ENCODE results near the gene BCS1L. TPM values are rescaled to one million over a fixed set of nuclear protein-coding genes. Genes with fewer than 3 reads are reported as not detected.
A peak's percentile ranks its signal among the peaks of the same experiment; 100 is the strongest.

The BCS1L gene
- total and polyA plus RNA-seq, 2 of the 13 experiments (the other 11 are each of a cell fraction or from before 2014, with no cell fraction given), result 48.9 to 76.0 TPM

- 0 out of 2 replicates have a peak, but pooled peaks have one; percentile 22 for TF ChIP-seq ARID4A (CRISPR knock-in tag; IDR thresholded peaks at IDR 0.05; ENCODE audit: borderline replicate concordance)
- TF ChIP-seq ZNF264 (CRISPR knock-in tag; IDR thresholded peaks at IDR 0.05), result no peak
- no peak for TF ChIP-seq ZNF878 (CRISPR knock-in tag; IDR thresholded peaks at IDR 0.05)
- 0 out of 2 replicates have a peak, but pooled peaks have one; percentile 38 for TF ChIP-seq HNRNPL (IDR thresholded peaks at IDR 0.05; ENCODE audit: low read depth, low read length)
Measured at GRCh38 chr2:218644721-218645120, 14.8 kb upstream of the BCS1L start (continued).

DNA sequence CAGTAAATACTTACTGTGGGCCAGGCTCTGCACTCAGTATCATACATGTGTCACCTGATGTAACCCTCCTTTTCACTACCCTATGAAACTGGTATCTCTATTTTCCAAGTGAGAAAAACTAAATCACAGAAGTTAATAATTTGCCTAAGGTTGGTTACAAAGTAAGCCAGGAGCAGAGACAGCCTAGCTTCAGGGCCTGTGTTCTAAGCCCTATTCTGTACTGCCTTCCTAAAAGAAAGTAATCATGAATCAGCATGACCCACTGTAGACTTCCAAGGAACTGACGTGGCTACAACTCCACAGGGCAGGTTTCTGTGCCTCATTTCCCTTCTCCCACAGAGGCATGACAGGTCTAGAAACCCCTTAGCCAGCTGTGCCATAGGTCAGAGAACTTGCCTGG lies 14.4 kb upstream of the BCS1L start:
- Histone ChIP-seq H3K27ac (ENCODE audit: extremely low read length, insufficient read depth, low read length) (no peak overlapping the region), H3K4me2 (ENCODE audit: low read depth, low read length) (no peak overlapping the region), H3K9ac (ENCODE audit: insufficient read depth, low read depth, low read length) (no peak overlapping the region; the same call in 1 of the 2 replicates), H3K27me3 (ENCODE audit: control insufficient read depth in 1 of 2, insufficient read depth in 2 of 2, low read length in 2 of 2) (no peaks in the 10 kb centered on the region), H4K20me1 (ENCODE audit: insufficient read depth, low read length) (no peaks in the 10 kb centered on the region), H3K4me3 (replicated peaks in 1 of 3; ENCODE audit: insufficient read depth in 1 of 3, low read depth in 2 of 3, low read length in 3 of 3) (no peak overlapping the region), H3K4me1 (ENCODE audit: insufficient read depth, low read length) (peaks cover 11% of the 10 kb centered on the region; the same call in 1 of the 2 replicates), H3K9me3 (ENCODE audit: low read length) (no peaks in the 10 kb centered on the region), H3K36me3 (replicated peaks in 1 of 2; ENCODE audit: control insufficient read depth in 1 of 2, insufficient read depth in 2 of 2, low read length in 2 of 2) (peaks cover 42 to 79% of the 10 kb centered on the region in 2 experiments), H2AFZ (ENCODE audit: low read length) (no peak overlapping the region), H3K79me2 (ENCODE audit: insufficient read depth, low read length) (no peaks in the 10 kb centered on the region)
- in situ Hi-C loops (cut with HindIII; ENCODE audit: extremely low pct_ligation_motif_present, low pct_unique_long_range_greater_than_20kb) (loop anchor here (5.0 kb wide), 1 partner anchor 373 kb away; the partner anchor contains the start of genes AAMP and PNKD), intact Hi-C loops (cut with micrococcal nuclease; ENCODE audit: unreplicated experiment) (no loop called here)
- no TSS peak for BruUV-seq (replicated peaks)
- POLR2A ChIA-PET, result no interaction called here
- no peak for DNase-seq (ENCODE audit: low spot score)
- peak; percentile 4 for FAIRE-seq
- WGBS (ENCODE audit: low lambda C conversion rate), result 90% methylated on average over 1 of the region's 1 CpG
- CTCF ChIA-PET (ENCODE audit: low intra/inter-chr PET ratio, low total read pairs), result no interaction called here
- ATAC-seq, result no peak
- TF ChIP-seq, protein P1, sequence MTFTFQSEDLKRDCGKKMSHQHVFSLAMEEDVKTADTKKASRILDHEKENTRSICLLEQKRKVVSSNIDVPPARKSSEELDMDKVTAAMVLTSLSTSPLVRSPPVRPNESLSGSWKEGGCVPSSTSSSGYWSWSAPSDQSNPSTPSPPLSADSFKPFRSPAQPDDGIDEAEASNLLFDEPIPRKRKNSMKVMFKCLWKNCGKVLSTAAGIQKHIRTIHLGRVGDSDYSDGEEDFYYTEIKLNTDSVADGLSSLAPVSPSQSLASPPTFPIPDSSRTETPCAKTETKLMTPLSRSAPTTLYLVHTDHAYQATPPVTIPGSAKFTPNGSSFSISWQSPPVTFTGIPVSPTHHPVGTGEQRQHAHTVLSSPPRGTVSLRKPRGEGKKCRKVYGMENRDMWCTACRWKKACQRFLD (CRISPR knock-in tag; IDR thresholded peaks at IDR 0.05; ENCODE audit: borderline replicate concordance), result no peak
- no peak for TF ChIP-seq ZFX (CRISPR knock-in tag; IDR thresholded peaks at IDR 0.05; ENCODE audit: low read depth)

Data from HepG2 (cell line).